ENCODE data around the gene POLRMT.
"Not testable (repeated sequence)": the region's sequence is repeated elsewhere in the genome, so short reads cannot be mapped to it uniquely, and the experiment has no call there.

Gene POLRMT

DNA sequence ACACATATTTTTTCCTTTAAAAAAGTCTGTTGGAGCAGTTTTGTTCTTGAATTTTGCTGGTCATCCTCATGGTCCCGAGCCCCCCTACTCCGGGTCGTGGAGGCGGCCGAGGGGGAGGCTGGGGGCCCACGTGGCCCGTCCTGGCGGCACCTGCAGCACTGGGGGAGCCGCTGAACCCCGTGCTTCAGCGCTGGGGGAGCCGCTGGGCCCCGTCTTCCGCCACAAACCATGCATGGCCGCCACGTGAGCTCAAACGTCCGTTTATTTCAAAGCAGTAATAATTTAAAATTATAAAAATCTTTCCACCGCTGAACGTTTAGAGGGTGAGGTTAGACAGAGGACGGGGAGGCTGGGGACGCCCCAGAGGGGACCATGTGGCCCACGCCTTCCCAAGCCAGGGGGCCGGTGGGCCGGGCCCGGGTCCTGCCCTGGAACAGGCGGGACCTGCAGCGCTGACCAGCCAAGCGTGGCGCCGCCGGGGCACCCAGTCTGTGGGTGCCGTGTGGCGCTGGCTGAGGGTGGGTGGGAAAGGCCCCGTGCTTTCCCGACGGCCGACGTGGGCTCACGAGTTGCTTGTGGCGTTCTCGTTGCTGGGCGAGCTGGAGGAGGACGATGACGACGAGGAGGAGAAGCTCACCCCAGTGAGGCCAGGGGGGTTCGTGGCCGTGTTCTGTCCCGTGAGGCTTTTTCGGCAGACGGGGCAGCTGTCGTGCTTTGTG is 14.4 kb upstream of the POLRMT start:
- ATAC-seq (no peak), DNase-seq (no peak)

GRCh38 chr19:646779-647565 is 13.6 kb upstream of the POLRMT start:
- DNase-seq: no peak
- ATAC-seq: no peak

- ATAC-seq (no peak), DNase-seq (no peak)
These were observed 12.8 kb upstream of the POLRMT start for GRCh38 chr19:645912-646778.

DNA sequence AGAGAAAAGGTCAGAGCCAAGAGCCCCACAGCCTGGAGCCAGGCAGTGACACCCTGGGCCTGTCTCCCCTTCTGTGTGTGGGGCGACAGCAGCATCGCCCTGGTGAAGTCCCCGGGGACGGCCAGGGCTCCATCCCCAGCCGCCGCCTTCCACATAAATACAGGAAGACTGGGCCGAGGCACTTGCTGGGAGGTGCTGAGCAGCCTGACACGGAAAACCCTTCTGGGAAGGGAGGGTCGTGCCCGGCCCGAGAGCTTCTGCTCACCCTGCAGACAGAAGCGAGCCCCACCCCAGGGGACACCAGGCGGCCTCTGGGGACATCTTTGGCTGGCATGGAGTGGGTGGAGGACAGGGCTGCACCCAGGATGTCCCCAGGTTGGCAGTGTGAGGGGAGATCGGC is 11.5 kb upstream of the POLRMT start:
- ATAC-seq (no peak), DNase-seq (no peak)

DNA sequence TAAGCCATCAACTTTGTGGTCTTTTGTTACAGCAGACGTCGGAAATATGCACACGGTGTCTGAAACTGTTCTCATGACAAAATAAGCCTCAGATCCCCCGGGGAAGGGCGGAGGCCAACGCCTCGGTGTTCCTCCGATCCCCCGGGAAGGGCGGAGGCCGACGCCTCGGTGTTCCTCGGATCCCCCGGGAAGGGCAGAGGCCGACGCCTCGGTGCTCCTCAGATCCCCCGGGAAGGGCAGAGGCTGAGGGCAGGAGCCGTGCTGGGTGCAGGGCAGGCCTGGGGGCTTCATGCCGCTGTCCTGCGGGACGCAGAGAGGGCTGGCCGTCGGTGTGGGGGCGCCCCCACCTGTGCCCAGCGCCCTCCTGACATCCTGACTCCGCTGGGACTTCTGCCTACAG is 11.0 kb upstream of the POLRMT start:
- ATAC-seq (no peak), DNase-seq (no peak)

DNA sequence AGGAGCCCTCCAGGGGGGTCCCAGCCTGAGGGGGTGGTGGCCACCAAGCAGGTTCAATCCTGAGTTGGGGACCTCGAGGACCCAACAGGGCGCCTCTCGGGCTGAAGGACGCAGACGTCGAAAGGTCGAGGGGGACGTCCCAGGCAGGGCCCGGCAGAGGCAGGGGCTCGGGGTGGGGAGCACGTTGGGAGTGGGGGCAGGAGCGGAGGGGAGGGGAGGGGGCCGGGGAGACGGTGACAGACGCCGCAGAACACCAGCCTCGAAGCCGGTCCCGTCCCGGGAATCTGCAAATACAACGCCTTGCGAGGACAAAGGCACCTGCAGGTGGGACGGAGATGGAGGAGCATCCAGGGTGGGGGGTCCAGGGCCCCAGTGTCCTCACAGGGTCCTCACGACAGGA is 10.4 kb upstream of the POLRMT start:
- DNase-seq (no peak), ATAC-seq (no peak)

GRCh38 chr19:642767-643727 is 9.7 kb upstream of the POLRMT start:
- ATAC-seq: no peak
- DNase-seq: no peak

DNA sequence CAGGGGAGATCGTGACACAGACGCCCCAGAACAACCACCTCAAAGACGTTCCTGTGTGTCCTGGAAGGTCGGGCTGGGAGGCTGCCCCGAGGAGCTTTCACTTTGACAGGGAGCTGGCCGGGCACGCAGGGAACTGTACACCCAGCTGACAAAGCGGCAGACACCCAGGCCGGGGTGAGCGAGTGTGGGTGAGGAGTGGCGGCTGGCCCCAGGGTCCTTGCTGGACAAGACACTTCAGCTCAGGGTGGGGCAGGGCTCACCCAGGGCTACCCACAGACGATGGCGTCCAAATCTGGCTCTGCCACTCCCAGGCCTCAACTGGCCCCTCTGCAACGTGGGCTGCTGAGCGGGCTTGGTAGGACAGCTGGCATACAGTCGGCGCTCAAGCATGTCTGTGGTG is 8.4 kb upstream of the POLRMT start:
- DNase-seq: no peak
- no peak for ATAC-seq

- ATAC-seq (no peak), DNase-seq (no peak)
These were observed 7.4 kb upstream of the POLRMT start for GRCh38 chr19:640606-641189.

DNA sequence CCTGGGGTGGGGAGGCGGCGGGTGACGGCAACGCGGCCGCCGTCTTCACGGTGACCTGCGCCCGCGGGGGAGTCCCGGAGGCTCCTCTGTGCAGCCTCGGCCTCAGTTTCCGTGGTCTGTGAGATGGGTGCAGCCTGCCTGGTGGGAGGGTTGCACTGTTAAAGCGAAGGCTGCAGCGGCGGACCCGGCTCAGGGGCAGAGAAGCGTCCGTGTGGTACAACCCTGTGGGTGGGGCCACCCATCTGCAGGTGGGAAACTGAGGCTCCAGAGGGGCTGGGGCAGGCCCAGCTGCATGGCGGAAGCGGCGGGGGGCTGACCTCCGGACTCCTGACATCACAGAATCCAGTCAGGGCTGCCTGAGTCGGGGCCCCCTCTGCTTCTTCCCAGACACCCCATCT is 6.8 kb upstream of the POLRMT start:
- no peak for DNase-seq
- ATAC-seq: peak; percentile 2

DNA sequence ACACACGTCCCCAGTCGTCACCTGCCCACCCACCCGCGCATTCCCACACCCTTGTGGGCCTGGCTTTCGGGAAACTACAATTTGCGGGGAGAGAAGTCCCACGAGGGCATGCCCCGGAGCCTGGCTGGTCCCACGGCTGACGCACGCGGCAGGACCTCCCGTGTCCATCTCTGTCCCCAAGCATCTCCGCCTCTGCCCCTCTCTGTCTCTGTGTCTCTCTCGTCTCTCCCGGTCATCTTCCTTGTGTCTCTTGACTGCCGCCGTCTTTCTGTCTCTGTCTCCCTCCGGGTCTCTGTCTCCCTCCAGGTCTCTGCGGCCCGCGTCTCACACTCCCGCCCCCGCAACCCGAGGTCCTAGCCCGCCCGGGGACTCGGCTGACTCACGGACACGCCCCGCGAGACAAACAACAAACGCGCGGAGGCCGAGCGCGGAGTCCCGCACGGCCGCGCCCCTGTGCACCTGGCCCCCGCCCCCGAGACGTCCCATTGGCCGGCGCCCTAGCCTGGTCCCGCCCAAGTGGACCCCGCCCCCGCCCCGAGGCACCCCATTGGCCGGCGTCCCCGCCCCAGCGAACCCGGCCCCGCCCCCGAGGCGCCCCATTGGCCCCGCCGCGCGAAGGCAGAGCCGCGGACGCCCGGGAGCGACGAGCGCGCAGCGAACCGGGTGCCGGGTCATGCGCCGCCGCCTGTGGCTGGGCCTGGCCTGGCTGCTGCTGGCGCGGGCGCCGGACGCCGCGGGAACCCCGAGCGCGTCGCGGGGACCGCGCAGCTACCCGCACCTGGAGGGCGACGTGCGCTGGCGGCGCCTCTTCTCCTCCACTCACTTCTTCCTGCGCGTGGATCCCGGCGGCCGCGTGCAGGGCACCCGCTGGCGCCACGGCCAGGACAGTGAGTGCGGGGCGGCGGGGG is 6.2 kb upstream of the POLRMT start, which contains the start of gene FGF22:
Gene FGF22, plus strand, starts transcription at position 627 of the 908 bp plus-strand sequence. Its CDS starts 47 bp downstream, at position 674.
- DNase-seq (peak; percentile 97), ATAC-seq (peak; percentile 90)

GRCh38 chr19:638906-639252 is 5.5 kb upstream of the POLRMT start:
- no peak for ATAC-seq
- no peak for DNase-seq

DNA sequence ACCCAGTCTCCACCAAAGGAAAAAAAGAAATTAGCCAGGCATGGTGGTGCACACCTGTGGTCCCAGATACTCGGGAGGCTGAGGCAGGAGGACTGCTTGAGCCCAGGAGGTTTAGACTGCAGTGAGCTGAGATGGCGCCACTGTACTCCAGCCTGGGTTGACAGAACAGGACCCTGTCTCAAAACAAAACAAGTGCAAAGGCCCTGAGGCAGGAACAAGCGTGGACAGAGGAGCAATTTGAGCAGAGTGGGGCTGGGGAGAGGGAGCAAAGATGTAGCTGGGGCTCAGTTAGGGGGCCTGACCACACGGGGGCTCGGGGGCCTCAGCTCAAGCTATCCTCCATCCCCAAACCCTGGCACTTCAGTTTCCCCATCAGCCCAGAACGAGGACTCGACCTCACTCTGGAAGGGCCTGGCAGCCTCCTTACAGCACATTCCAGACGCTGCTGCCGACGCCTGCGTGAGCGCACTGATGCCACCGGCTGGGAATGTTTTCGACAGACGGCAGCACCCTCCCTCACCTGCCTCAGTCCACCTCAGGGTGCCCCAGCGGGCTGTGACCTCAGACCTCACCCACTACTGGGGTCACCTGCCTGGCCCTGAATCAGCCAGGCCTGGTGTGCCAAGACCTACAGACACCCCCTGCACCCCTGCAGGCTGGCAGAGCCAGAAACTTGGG is 1.8 kb upstream of the POLRMT start:
- DNase-seq (no peak), ATAC-seq (no peak)

GRCh38 chr19:633786-634639 is 676 bp upstream of the POLRMT start:
- no peak for DNase-seq
- no peak for ATAC-seq

DNA sequence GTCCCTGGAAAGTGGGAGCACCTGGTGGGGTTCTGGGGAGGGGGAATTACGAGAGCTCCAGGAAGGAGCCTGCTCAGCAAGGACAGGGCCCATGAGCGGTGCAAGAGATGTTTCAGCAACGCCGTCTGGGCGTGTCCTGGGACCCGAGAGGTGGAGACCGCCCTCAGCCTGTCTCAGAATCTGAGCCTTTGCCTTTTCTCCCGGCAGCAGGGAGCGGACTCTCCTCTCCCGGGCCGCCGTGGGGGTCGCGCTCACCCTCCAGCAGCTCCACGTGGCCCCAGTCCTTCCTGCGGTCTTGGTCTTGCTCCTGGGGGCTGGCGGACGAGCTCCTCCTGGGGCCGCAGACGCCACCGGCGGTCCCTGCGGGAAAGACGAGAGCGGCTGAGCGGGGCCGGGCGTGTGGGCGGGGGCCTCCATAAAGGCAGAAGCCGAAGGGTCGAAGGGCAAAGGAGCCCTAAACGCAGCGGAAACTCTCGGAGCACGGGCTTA is 714 bp downstream of the POLRMT start:
- ATAC-seq: peak; percentile 51
- peak; percentile 71 for DNase-seq

GRCh38 chr19:629961-630714 is 3.2 kb downstream of the POLRMT start:
- ATAC-seq: no peak
- no peak for DNase-seq

- DNase-seq, ATAC-seq: not testable (repeated sequence)
These were observed 3.8 kb downstream of the POLRMT start for GRCh38 chr19:629515-629914.

DNA sequence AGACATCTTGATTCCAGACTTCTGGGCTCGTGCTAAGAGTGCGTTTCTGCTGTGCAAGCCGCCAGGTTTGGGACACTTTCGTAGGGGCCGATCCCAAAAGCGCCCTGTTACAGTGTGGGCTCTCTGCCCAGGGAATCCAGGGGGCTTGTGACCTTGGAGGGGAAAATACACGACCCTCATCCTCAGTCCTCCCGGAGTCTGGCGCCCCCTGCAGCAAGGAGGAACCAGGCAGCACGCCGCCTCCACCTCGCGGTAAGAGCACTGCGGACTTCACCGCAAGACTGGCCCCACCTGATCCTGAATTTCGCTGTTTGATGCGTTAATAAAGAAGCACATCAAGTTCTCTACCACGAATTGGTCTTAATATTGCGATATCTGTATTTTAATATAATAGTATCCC is 5.2 kb downstream of the POLRMT start:
- ATAC-seq: no peak
- no peak for DNase-seq

Measured in stimulated activated naive CD8-positive, alpha-beta T cell treated with anti-CD3 and anti-CD28 coated beads, Interleukin-15, Interleukin-2, amounts not matched to agents 100 U/mL and 50 U/mL, for 24 hours (primary cell).